Measurements from ENCODE around the gene EMD.
A peak's percentile ranks its signal among the peaks of the same experiment; 100 is the strongest.
"Not testable (repeated sequence)": the region's sequence is repeated elsewhere in the genome, so short reads cannot be mapped to it uniquely, and the experiment has no call there.

EMD gene

GRCh38 chrX:154378799-154379568, at the start of gene EMD:
Gene EMD, plus strand, starts transcription at chrX:154379295. Its CDS starts 190 bp downstream, at chrX:154379485.
- DNase-seq (ENCODE audit: low read depth): peak; percentile 74

- DNase-seq (ENCODE audit: low read depth): no peak
These were observed 46.5 kb upstream of the EMD start for GRCh38 chrX:154332561-154332960.

- DNase-seq (ENCODE audit: low read depth): no peak
These were observed 46.0 kb upstream of the EMD start for GRCh38 chrX:154333116-154333515.

GRCh38 chrX:154333837-154334271, 45.2 kb upstream of the EMD start:
- DNase-seq (ENCODE audit: low read depth): no peak

GRCh38 chrX:154334496-154334895, 44.6 kb upstream of the EMD start:
- no peak for DNase-seq (ENCODE audit: low read depth)

GRCh38 chrX:154341399-154342298, 37.4 kb upstream of the EMD start:
- DNase-seq (ENCODE audit: low read depth): not testable (repeated sequence)

- not testable (repeated sequence) for DNase-seq (ENCODE audit: low read depth)
These were observed 36.0 kb upstream of the EMD start for GRCh38 chrX:154343063-154343462.

GRCh38 chrX:154343620-154344019, 35.5 kb upstream of the EMD start:
- DNase-seq (ENCODE audit: low read depth): not testable (repeated sequence)

GRCh38 chrX:154348114-154348531, 31.0 kb upstream of the EMD start:
- no peak for DNase-seq (ENCODE audit: low read depth)

GRCh38 chrX:154348646-154349358, 30.3 kb upstream of the EMD start:
- DNase-seq (ENCODE audit: low read depth): no peak

- DNase-seq (ENCODE audit: low read depth): no peak
These were observed 29.6 kb upstream of the EMD start for GRCh38 chrX:154349359-154349935.

- no peak for DNase-seq (ENCODE audit: low read depth)
These were observed 29.1 kb upstream of the EMD start for GRCh38 chrX:154349979-154350378.

- no peak for DNase-seq (ENCODE audit: low read depth)
These were observed 28.5 kb upstream of the EMD start for GRCh38 chrX:154350429-154351182.

GRCh38 chrX:154351183-154352011, 27.7 kb upstream of the EMD start:
- no peak for DNase-seq (ENCODE audit: low read depth)

GRCh38 chrX:154352012-154352401, 27.1 kb upstream of the EMD start:
- DNase-seq (ENCODE audit: low read depth): no peak

GRCh38 chrX:154352466-154352865, 26.6 kb upstream of the EMD start:
- no peak for DNase-seq (ENCODE audit: low read depth)

- no peak for DNase-seq (ENCODE audit: low read depth)
These were observed 25.8 kb upstream of the EMD start for GRCh38 chrX:154353172-154353843.

- DNase-seq (ENCODE audit: low read depth): no peak
These were observed 25.1 kb upstream of the EMD start for GRCh38 chrX:154354013-154354412.

- DNase-seq (ENCODE audit: low read depth): no peak
These were observed 24.6 kb upstream of the EMD start for GRCh38 chrX:154354516-154354915.
